GM12864 (cell line): ENCODE measurements around the gene DNAJC5G.

Experiments
- DNase-seq: peaks from one replicate; pipeline ENCODE4 v3.0.0-alpha.2; 2011; ENCODE audit warnings: low read depth
- H3K4me3 ChIP-seq: 2 replicates; pipeline ENCODE4 v1.5.1; 2011; ENCODE audit warnings: mild to moderate bottlenecking, low read depth, low read length, control low read depth
- TF ChIP-seq, protein P1 (sequence below): IDR thresholded peaks from 2 replicates; pipeline ENCODE4 v1.5.1; 2011; ENCODE audit warnings: low read depth, mild to moderate bottlenecking, moderate library complexity, low read length, control low read depth, inconsistent platforms; ENCODE audit errors: missing control alignments

DNAJC5G gene

DNA sequence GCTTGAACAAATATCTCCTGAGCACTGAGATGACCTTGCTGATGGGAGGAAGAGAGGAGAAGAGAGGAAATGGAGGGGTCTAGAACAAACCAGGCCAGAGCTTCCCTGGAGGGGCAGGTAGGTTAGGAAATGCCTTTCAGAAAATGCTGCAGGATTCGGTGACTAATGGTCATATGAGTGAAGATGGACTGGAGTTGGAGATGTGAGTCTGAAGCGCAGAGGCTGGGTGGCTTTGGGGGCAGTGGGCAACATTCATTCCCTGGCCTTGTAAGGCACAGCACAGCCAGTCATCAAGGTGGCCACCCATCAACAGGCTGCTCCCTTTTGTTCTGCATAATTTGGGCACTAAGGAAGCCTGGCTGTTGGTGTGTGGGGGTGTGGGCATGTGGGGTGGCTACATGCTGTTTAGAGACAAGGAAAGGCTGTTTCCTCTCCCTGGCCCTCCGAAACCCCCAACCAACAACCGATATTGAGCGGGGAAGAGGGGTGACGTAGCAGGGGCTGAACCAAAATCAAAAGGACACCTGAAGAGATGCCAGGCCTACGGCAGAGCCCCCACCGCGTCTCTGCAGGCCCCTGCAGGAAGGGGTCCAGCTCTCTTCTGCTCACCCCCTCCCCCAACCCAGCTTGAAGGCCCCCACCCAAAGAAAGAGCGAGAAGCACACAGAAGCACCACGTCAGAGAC, 13.8 kb upstream of the DNAJC5G start:
- DNase-seq, result no peak
- no peak overlapping the region for H3K4me3 ChIP-seq
- TF ChIP-seq, protein P1, sequence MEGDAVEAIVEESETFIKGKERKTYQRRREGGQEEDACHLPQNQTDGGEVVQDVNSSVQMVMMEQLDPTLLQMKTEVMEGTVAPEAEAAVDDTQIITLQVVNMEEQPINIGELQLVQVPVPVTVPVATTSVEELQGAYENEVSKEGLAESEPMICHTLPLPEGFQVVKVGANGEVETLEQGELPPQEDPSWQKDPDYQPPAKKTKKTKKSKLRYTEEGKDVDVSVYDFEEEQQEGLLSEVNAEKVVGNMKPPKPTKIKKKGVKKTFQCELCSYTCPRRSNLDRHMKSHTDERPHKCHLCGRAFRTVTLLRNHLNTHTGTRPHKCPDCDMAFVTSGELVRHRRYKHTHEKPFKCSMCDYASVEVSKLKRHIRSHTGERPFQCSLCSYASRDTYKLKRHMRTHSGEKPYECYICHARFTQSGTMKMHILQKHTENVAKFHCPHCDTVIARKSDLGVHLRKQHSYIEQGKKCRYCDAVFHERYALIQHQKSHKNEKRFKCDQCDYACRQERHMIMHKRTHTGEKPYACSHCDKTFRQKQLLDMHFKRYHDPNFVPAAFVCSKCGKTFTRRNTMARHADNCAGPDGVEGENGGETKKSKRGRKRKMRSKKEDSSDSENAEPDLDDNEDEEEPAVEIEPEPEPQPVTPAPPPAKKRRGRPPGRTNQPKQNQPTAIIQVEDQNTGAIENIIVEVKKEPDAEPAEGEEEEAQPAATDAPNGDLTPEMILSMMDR, result no peak

DNA sequence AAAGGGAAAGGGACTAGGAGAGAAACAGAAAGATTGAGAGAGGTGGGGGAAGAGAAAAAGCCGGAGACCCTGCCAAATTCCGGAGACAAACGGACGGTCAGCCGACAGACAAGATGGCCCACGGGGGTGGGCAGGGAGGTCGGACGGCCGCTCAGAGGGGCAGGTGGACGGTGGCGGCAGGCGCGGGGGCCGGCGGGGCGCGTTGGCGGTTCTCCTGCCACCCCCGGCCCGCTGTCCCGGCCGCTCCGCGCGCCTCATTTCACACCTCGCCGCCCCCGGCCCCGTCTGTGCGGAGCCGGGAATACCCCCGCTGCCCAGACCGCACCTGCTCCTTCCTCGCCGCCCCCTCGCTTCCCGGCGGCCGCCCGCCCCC, 13.3 kb upstream of the DNAJC5G start:
- no peak for DNase-seq
- TF ChIP-seq, protein P1, result no peak
- H3K4me3 ChIP-seq, result no peak overlapping the region

DNA sequence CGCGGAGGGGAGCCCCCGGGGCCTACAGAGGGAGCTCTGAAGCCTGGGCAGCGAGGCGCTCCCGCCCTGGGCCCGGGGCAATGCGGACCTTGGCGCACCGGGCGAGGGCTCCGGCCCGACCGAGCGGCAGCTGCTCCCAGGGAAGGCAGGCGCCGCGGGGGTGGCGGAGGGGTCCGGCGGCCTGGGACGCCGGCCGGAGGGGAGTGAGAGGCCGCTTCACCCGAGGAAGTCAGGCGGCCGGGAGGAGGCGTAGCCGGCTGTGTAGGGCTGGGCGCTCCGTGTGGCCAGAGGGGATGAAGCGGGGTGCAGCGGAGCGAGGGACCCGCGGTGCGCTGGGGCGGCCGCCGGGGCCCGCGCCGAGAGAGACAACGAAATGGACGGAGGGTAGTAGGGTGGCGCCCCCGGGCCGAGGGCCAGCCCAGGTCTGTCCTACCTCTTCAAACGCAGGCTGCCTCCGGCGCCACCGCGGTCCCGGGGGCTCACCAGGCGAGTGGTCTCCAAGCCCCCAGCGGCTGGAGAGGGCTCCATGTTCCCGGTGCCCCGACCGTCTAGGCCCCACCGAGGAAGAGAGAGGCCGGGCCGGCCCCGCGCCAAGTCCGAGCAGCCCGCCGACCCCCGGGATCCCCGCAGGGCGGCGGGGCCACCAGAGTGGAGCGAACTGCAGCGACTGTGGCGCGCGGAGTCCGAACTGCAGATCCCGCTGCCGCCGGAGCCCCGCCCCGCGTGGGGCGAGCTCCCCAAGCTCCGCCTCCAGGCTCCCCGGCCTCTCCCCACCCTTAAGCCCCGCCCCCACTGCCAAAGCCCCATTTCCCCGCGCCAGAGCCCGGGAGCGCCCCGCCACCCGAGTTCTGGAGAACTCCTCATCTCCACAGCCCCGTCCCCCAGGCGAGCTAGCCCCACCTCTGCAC, 12.6 kb upstream of the DNAJC5G start, which contains the start of gene SLC30A3:
TSS of gene SLC30A3 (minus strand) at position 669 of the 908 bp plus-strand sequence. CDS start at position 528, 141 bp downstream.
- TF ChIP-seq, protein P1, result no peak
- H3K4me3 ChIP-seq, result peak within 1 kb of the TSS; percentile 49
- DNase-seq, result no peak

DNA sequence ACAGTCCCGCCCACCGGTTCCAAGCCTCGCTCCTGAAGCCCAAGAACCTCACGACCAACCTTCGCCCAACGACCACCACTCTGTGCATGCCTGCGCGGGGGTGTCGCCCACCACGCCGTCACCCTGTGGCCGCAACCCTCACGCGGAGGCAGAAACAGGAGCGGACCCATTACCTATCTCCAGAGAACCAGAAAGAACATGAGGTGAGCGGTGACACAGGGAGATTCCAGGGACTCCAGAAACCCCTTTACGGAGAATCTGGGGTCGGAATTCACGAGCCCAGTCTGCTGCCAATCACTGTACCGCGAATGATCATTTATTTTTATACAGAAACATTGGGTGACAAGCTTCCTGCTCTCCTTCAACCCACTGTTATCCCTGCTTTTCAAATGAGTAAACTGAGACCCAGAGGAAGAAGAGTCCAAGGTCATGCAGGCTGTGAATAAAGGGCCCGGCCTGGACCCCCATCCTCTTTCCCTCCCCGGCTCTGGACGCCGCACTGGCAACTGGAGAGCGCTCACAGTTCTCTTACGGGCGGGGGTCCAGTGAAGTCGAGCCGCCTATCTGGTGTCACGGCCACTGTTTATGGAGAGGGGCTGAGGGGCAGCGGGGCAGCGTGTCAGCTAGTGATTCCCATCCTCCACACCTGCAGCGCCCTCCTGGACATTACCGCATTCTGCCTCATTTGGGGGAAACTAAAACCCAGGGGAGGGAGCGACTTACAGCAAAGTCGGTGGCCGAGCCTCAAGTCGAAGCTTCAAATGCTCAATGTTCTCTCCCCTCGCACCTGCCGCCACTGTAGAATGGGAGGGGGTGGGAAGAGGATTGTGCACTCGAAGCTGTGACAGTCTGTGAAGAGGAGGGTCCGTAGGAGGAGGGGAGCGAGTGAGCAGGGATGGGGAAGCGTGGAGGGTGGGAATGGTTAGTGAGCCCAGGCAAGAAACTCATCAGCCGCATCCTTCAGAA, 11.7 kb upstream of the DNAJC5G start:
- TF ChIP-seq, protein P1, result no peak
- H3K4me3 ChIP-seq, result peak overlapping the region; percentile 49
- DNase-seq, result no peak

DNA sequence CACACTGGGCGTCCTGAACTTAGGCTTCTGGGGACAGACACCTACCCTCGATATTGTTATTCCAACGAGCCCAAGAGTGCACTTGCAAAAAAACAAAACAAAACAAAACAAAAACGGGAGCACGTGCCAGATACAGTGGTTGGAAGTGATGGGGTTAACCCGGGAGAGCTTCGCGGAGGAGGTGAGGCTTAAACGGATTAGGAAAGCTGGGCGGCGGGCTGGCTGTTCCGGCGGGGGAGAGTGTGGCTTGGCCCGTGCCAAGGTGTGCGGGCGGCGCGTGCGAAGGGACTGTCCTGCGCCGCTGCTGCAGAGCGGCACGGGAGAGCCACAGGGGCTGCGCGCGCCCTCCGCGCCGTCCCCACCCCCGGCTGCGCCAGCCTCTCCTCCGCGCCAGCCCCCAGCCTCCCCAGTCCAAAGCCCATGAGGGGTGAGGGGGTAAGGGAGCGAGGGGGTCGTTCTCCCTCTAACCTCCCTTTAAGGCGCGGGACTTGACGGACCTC, 10.9 kb upstream of the DNAJC5G start:
- DNase-seq, result no peak
- TF ChIP-seq, protein P1, result no peak
- peak overlapping the region; percentile 49 for H3K4me3 ChIP-seq
